Right lobe of liver (tissue), 6 donors: ENCODE results near the gene FRMD4A. TPM values are rescaled to one million over a fixed set of nuclear protein-coding genes. Genes with fewer than 3 reads are reported as not detected.

Experiments used
- ATAC-seq, 4 donors: fragments of 200-7000 bp; cut with Tn5 transposase; one replicate each; pipeline ENCODE4 v1.9.1; 2020; ENCODE audit warnings: mild to moderate bottlenecking in 4 of 4, moderate library complexity in 4 of 4
- DNase-seq, 3 donors: peaks; one replicate each; pipeline ENCODE4 v3.0.0-alpha.2; 2020
- H3K27ac ChIP-seq, 3 donors: fragments of 200-600 bp; one replicate each; pipeline ENCODE4 v1.8.0; 2022
- H3K27me3 ChIP-seq, 2 donors: fragments of 200-600 bp; one replicate each; pipeline ENCODE4 v1.8.0; 2022
- H3K36me3 ChIP-seq, 4 donors: fragments of 200-600 bp; sonication (generic) in 1 of 4; one replicate each; pipeline versions ENCODE4 v1.5.1 to v1.8.0; 2017 to 2022; ENCODE audit warnings: control low read depth in 1 of 4
- H3K4me1 ChIP-seq, 4 donors: fragments of 200-600 bp; sonication (generic) in 1 of 4; one replicate each; pipeline versions ENCODE4 v1.5.1 to v1.8.0; 2017 to 2022; ENCODE audit warnings: control low read depth in 1 of 4
- H3K4me3 ChIP-seq, 3 donors: fragments of 200-600 bp; one replicate each; pipeline ENCODE4 v1.8.0; 2022
- H3K9me3 ChIP-seq, 4 donors: fragments of 200-600 bp; sonication (generic) in 1 of 4; one replicate each; pipeline versions ENCODE4 v1.5.1 to v1.8.0; 2017 to 2022; ENCODE audit warnings: control low read depth in 1 of 4
- POLR2A ChIP-seq: fragments of 450-650 bp; IDR thresholded peaks from one replicate; pipeline ENCODE4 v1.6.1; 2017; ENCODE audit warnings: antibody characterized with exemption, mild to moderate bottlenecking
- WGBS: methylation state at CpG from one replicate; pipeline ENCODE4 v1.1.6; 2018; ENCODE audit warnings: low coverage, low lambda C conversion rate; ENCODE audit not compliant: insufficient coverage; ENCODE audit errors: missing lambda C conversion rate; 5-methylcytosine and 5-hydroxymethylcytosine counted together
- intact Hi-C, 2 donors: fragments of 100-400 bp; cut with DNase I; formaldehyde crosslinking; loops; one replicate each; pipeline versions ENCODE4 v1.11.2 to v1.14.1; 2022
- total RNA-seq, 6 experiments: library from RNA; depleted of rRNA in 2 of 6; stranded (reverse); fragments of >200 nt in 2 of 6; fragmentation: NEBNext Ultra II Directional in 3 of 6; extraction: Animal tissue kit (Norgen Biotek cat#: 25700) in 3 of 6; gene quantifications; one replicate each; pipeline versions ENCODE4 v1.1.0 to v1.2.4, GENCODE V29; 2016 to 2023
- TF ChIP-seq, protein P1 (sequence below), 4 donors: fragments of 200-600 bp in 3 of 4; fragments of 450-650 bp in 1 of 4; IDR thresholded peaks; one replicate each; pipeline versions ENCODE4 v1.5.1 to v1.8.0; 2016 to 2022; ENCODE audit warnings: antibody characterized with exemption in 4 of 4, mild to moderate bottlenecking in 2 of 4
- donor health status: DM: no; HTN: yes; CAD: no.
- donor health status: DM: no; HTN: no; CAD: no.
- donor health status: DM: no; HTN: no; CAD: no.
- donor health status: DM: no; HTN: yes; CAD: no.
- donor health status: DM: no; HTN: yes; CAD: no.

The FRMD4A gene
- total RNA-seq, 6 experiments from 2014 or later = 8.4 to 22.8 (median 13.3) TPM

DNA sequence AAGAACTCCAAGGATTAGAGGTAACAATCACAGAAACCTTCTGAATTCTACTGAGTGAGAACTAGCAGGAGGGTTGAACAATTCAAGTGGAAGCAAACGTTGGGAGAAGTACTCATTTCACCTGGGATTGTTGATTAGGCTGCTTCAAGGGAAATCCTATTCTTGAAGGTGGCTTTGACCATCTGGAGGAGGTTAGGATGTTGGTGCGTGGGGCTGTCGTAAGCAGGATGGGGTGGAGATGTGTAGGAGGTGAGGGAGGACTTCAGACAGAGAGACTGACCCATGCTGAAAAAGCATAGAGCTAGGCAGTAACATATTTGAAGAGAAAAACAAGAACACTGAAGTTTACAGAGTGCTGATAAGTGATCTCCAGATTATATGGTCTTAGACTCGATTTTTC is 147.9 kb downstream of the FRMD4A start:
- no peaks in the 10 kb centered on the region for H3K27me3 ChIP-seq
- no peaks in the 10 kb centered on the region for H3K9me3 ChIP-seq
- intact Hi-C loops = no loop called here
- H3K36me3 ChIP-seq = no peaks in the 10 kb centered on the region
- H3K4me3 ChIP-seq = no peak overlapping the region
- 46% methylated on average over 4 of the region's 4 CpGs for WGBS
- no peak for TF ChIP-seq POLR2A
- TF ChIP-seq, protein P1, sequence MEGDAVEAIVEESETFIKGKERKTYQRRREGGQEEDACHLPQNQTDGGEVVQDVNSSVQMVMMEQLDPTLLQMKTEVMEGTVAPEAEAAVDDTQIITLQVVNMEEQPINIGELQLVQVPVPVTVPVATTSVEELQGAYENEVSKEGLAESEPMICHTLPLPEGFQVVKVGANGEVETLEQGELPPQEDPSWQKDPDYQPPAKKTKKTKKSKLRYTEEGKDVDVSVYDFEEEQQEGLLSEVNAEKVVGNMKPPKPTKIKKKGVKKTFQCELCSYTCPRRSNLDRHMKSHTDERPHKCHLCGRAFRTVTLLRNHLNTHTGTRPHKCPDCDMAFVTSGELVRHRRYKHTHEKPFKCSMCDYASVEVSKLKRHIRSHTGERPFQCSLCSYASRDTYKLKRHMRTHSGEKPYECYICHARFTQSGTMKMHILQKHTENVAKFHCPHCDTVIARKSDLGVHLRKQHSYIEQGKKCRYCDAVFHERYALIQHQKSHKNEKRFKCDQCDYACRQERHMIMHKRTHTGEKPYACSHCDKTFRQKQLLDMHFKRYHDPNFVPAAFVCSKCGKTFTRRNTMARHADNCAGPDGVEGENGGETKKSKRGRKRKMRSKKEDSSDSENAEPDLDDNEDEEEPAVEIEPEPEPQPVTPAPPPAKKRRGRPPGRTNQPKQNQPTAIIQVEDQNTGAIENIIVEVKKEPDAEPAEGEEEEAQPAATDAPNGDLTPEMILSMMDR (IDR thresholded peaks at IDR 0.05) = no peak
- no peak for DNase-seq
- H3K27ac ChIP-seq = no peak overlapping the region
- no peak for ATAC-seq
- no peaks in the 10 kb centered on the region for H3K4me1 ChIP-seq

DNA sequence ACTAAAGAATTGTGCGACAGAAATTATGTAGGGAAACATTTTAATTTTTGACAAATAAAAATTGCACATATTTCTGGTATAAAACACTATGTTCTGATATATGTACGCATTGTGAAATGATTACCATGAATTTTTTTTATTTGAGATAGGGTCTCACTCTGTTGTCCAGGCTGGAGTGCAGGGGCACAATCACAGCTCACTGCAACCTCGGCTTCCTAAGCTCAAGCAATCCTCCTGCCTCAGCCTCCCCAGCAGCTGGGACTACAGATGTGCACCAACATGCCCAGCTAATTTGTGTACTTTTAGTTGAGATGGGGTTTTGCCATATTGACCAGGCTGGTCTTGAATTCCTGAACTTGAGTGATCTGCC is 149.2 kb downstream of the FRMD4A start:
- WGBS = 35% methylated on average over 3 of the region's 3 CpGs
- Histone ChIP-seq H3K9me3 (no peaks in the 10 kb centered on the region), H3K36me3 (no peaks in the 10 kb centered on the region), H3K27ac (no peak overlapping the region), H3K4me3 (no peak overlapping the region), H3K4me1 (no peaks in the 10 kb centered on the region), H3K27me3 (no peaks in the 10 kb centered on the region)
- ATAC-seq = no peak
- no peak for TF ChIP-seq POLR2A
- TF ChIP-seq, protein P1 (IDR thresholded peaks at IDR 0.05) = no peak
- DNase-seq = no peak
- intact Hi-C loops = no loop called here

DNA sequence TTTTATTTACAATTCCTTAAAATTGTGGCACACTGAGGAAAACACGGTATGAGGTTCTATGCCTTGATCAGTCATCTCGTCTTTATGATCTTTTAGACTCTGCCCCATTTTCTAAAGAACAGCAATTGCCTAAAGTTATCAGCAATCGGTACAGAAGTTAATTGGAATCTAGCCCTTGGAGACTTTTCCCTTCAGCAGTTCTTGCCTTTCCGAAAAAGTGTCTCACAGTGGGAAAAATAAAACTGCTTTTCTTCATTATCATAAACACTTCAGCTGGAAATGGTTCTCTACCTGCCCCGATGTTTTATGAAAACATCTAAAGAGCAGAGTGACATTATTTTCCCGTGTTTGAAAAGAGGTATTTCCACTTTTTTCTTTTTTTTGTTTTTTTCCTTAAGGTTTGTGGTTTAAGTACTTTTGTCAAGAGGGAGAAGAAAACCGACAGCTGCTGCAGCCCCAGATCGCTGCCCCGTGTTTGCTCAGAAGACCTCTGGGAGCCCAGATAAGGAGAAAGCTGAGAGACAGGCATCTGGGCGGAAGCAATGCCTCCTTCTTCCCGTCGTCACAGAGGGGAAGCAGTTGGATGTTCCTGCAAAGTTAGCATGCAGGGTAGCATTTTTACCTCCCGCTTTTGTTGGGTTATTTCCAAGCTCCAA is 149.7 kb downstream of the FRMD4A start:
- TF ChIP-seq, protein P1 (IDR thresholded peaks at IDR 0.05) = no peak
- no peak for TF ChIP-seq POLR2A
- Histone ChIP-seq H3K9me3 (no peaks in the 10 kb centered on the region), H3K36me3 (no peaks in the 10 kb centered on the region), H3K4me3 (no peak overlapping the region), H3K4me1 (no peaks in the 10 kb centered on the region), H3K27me3 (no peaks in the 10 kb centered on the region), H3K27ac (no peak overlapping the region)
- intact Hi-C loops = no loop called here
- ATAC-seq (no peak), DNase-seq (no peak)
- WGBS = 16% methylated on average over 13 of the region's 13 CpGs

DNA sequence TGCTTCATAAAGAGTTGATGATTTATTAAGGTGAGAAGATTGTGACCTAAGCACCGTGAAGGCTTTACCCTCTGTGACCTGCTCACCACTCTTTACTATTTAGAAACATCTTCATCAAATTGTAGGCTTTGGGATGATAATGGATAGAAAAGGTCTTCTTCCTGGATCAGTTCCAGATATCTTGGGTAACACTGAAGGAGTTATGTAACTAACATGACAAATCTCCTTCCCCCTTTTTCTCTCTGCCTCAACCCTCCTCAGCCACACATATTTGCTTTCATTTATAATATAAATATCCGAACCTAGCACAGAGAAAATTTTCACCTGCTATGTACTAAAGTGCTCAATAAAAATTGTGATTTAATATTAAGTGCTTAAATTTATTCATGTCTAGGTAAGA is 151.5 kb downstream of the FRMD4A start:
- 18% methylated on average over 2 of the region's 2 CpGs for WGBS
- H3K4me3 ChIP-seq = no peak overlapping the region
- no peak for ATAC-seq

More for the DNA sequence above, 151.5 kb downstream of the FRMD4A start:
- TF ChIP-seq, protein P1 (IDR thresholded peaks at IDR 0.05) = no peak
- TF ChIP-seq POLR2A = no peak
- no peak for DNase-seq
- Histone ChIP-seq H3K4me1 (no peaks in the 10 kb centered on the region), H3K27ac (no peak overlapping the region), H3K9me3 (no peaks in the 10 kb centered on the region), H3K36me3 (no peaks in the 10 kb centered on the region), H3K27me3 (peaks cover 0 to 3% of the 10 kb centered on the region in 2 donors)
- intact Hi-C loops = no loop called here
